UCSD-AML1 (cell line): ENCODE data around the gene RIOK1.

Source experiments
- DNase-seq: peaks from one replicate; lab custom pipeline; 2025; ENCODE audit not compliant: unreplicated experiment; lab: John Stamatoyannopoulos, UW

Gene RIOK1

DNA sequence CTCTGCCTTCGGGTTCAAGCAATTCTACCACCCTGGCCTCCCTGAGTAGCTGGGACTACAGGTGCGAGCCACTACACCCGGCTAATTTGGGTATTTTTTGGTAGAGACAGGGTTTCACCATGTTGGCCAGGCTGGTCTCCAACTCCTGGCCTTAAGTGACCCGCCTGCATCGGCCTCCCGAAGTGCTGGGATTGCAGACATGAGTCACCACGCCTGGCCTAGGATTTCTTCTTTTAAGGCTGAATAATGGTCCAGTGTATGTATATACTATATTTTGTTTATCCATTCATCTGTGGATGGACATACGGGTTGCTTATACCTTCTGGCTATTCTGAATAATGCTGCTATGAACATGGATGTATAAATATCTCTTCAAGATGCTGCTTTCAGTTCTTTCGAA lies 17.1 kb downstream of the RIOK1 start:
- no peak for DNase-seq

DNA sequence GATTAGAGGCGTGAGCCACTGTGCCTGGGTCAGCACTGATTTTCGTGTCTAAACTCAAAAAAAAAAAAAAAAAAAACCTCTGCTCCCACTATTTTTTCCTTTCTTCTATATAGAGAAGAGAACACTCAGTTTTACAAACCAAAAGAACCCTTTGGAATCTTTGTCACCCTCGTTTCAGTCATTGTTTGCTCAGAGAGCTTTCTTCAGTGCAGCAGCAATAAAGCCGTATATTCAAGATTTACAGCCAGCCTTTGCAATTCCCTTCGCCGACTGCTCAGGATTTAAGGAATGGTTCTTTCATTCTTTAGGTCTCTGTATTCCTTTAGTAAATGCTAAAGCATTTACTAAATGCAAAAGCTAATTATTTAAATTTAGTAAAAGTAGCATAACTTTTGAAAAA lies 20.1 kb downstream of the RIOK1 start:
- DNase-seq = no peak

DNA sequence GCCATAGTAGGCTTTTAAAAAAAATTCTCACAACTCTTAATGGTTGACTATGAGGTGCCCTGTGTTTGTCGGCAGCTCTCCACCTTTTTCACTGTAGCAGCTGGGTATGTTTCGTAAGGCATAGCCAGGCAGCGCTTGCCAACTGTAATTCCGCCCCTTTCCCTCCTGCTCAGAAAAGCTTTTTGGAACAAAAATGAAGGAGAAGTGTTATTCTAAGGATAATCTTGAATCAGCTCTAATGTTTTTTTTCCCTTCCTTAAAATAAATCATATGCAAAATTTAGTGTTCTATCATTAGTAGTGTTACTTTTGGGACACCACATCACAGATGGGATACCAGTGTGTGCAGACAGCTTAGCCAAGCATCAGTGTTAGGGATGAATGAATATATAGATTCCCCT lies 21.2 kb downstream of the RIOK1 start:
- no peak for DNase-seq

DNA sequence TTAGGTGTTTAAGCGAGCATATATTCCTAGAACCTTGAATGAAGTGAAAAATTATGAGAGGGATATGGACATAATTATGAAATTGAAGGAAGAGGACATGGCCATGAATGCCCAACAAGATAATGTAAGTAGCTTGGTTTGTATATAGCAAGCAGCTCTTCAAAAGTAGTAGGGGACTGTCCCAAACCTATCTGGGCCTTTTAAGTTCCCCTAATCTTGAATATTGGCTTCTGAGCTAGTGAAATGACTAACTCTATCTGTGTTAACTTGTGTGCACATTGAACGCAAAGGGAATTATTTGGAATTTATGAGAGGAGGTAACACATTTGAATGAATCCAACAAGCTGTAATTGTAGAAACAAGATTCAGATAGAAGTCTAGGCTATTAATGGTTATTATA lies 21.7 kb downstream of the RIOK1 start:
- DNase-seq = no peak

DNA sequence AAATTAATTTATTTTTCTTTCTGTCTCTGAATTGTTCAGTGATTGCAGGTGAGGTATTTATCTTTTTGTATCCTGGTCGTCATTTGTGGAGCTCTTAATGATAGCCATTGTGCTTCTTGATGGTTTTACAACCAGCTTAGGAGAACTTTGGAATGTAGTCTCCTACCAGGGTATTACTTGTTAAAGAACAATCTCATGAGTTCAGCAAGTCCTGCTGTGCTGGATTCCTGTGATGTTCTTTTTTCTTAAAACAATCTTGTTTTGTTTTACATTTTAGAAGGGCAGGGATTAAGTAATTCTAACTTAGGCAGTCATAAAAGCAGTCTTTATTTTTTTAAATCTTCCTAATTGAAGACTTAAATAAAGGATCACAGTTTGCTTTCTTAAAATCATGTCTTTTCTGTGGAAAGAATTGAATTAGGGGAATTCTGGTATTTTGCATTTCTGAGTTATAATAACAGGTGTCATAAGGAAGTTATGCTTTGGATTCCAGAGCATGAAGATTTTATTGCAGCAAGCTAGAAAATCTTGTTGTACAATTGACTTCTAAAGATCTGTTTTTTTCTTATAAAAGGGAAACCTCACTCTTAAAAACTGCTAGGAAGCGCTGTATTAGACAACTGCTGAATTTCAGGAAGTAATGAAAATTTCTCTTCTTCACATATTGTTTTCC lies 23.7 kb downstream of the RIOK1 start:
- DNase-seq = no peak

DNA sequence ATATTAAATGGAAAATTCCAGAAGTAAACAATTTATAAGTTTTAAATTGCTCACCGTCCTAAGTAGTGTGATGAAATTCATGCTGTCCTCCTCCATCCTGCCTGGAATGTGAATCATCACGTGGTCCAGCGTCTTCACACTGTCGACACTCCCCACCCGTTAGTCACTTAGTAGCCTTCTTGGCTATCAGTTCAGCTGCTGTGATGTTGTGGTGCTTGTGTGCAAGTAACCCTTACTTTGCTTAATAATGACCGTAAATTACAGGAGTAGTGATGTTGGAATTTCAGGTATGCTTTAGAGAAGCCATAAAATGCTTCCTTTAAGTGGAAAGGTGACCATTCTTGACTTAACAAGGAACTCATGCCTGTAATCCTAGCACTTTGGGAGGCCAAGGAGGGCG lies 25.2 kb downstream of the RIOK1 start:
- DNase-seq = no peak

DNA sequence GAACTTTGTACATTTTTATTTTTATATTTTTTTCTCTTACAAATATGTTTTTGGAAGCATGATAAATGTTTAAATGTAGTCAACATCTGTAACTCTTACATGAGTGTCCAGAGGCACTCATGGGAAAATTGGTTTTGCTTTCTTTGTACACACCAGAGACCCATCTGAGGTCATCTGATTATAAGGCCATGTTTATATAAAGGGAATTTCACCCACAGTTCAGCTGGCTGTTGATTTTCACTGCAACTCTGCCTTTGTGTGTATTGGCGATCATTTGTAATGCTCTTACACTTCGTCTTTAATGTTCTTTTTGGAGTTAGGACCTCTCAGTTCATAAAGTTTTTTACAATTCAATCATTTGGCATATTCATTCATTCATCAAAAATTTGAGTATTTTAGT lies 28.1 kb downstream of the RIOK1 start:
- no peak for DNase-seq

DNA sequence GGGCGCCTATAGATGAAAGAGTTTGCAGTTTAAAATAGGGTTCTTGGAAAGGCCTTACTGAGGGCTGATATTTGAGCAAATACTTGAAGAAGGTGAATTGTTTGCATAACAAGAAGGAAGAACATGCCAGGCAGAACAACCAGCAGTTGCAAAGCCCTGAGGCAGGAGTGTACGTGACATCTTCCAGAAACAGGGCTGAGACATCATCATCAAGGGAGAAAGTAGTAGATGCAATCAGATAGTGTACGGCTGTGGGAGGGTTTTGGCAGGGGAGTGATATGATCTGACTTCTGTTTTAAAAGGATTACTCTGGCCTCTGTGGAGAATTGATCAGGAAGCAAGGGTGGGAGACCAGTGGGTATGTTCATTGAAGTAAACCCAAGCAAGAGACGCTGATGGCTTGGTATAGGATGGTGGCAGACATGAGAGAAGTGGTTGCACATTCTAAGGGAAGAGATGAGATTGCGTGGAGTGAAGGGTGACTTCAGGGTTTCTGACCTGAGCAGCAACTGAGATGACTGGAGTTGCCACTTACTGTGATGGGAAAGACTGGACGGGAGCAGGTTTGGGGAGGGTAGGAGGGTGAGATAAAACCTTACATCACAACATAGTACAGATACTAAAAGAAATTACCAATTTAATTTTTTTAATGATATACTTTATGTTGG lies 28.8 kb downstream of the RIOK1 start:
- no peak for DNase-seq

DNA sequence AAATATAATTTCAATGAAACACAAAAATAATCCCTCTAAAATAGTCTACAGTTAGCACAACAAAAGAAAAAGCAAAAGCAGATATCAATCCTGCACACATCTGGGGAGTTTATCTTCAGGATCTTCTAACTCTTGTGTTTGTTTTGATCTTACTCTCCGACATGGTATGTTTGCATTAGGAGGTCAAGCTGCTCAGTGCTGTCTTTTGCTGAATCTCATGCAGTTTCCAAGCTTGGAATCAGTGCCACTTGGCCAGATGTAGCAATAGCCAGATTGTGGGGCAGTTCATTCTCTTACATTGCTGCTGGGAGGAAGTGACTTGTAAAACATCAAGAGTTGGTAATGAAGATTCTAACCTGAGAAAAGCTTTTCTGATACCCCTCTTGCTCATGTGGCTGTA lies 29.5 kb downstream of the RIOK1 start:
- no peak for DNase-seq

DNA sequence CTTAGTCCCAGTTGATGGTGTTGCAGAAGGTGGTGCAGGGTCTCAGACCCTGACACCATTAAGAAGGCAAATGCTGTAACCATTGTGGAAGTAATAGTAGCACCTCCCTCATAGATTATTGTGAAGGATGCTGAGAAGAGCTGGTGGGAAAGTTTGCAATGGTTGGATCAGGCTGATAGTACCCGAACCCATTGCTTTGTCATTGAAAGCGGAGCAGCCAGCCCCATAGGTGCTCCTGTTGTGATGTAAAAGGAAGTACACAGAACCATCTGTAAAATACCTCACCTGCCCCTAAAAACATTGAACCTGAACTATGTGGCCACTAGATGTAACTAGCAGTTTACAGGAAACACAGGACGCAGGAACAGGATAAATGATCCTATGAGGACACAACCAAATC lies 31.5 kb downstream of the RIOK1 start:
- DNase-seq = no peak

DNA sequence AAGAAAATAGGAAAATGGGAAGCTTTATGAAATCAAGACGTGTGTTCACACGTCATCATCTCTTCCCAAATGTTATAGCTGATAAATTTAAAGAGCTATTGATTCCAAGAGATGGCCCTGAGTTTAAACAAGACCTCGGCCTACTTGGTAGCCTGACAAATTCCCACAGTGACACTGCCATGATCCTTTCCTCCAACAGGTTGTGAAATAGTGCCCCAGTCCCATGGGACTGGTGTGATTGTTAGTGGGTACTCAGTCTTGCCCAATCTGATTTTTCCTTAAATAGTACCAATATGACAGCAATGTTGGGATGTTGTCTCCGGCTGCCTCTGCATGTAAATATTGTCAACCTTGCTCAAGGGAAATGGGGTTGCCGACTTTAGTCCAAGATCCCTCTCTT lies 34.5 kb downstream of the RIOK1 start:
- no peak for DNase-seq

DNA sequence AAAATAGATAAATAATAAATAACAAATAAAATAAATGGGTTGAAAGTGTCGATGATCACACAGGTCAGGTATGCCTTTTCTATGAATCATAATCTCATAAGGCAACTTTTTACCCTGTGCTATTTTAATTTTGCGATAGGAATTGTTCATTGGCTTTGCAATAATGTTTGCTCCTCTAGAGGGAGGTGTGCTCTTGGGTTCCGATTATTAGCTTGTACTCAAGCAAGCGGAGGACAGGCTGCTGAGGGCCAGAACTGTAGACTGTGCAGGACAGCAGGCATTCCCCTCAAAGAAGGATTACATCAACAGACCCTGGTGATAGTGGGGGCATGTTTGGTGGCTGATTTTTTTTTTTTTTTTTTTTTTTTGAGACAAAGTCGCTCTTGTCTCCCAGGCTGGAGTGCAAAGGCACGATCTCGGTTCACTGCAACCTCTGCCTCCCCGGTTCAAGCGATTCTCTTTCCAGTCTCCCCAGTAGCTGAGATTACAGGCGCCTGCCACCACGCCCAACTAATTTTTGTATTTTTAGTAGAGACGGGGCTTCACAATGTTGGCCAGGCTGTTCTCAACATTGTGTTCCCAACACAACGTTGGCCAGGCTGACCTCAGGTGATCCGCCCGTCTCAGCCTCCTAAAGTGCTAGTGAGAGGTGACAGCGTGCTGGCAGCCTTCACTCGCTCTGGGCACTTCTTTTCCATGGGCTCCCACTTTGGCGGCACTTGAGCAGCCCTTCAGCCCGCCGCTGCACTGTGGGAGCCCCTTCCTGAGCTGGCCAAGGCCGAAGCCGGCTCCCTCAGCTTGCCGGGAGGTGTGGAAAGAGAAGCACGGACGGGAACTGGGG lies 35.6 kb downstream of the RIOK1 start:
- DNase-seq = no peak

DNA sequence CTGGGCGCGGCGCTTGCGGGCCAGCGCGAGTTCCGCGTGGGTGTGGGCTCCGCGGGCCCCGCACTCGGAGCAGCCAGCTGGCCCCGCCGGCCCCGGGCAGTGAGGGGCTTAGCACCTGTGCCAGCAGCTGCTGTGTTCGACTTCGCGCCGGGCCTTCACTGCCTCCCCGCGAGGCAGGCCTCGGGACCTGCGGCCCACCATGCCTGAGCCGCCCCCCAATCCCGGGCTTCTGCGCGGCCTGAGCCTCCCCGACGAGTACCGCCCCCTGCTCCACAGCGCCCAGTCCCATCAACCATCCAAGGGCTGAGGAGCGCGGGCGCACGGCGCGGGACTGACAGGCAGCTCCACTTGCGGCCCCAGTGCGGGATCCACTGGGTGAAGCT lies 36.2 kb downstream of the RIOK1 start:
- no peak for DNase-seq

DNA sequence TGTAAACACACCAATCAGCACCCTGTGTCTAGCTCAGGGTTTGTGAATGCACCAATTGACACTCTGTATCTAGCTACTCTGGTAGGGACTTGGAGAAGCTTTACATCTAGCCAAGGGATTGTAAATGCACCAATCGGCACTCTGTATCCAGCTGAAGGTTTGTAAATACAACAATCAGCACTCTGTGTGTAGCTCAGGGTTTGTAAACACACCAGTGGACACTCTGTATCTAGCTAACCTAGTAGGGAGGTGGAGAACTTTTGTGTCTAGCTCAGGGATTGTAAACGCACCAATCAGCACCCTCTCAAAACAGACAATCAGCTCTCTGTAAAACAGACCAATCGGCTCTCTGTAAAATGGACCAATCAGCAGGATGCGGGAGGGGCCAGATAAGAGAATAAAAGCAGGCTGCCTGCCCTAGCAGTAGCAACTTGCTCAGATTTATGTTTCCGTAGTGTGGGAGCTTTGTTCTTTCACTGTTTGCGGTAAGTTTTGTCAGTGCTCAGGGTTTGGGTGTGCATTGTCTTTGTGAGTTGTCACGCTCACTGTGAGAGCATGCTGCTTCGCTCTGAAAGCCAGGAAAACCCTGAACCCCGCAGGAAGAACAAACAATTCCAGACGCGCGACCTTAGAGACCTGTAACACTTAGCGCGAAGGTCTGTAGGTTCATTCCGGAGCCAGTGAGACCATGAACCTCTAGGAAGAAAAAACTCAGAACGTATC lies 37.0 kb downstream of the RIOK1 start:
- DNase-seq = no peak

DNA sequence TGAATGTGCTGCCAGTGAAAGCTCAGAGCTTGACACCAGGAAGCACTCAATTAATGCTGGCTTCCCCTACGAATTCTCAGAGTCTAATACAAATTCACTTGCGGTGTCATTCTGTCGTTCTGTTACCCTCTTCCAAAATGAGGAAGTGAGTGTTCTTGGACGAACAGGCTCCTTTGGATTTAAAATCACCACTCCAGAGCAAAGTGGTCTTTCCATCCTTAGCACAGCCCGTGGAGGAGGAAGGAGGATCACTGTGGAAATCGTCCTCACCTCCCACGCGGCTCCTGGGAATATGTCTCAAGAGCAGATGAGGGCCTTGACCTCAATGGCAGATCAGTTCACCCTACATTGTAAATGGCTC lies 41.7 kb downstream of the RIOK1 start:
- peak; percentile 56 for DNase-seq

DNA sequence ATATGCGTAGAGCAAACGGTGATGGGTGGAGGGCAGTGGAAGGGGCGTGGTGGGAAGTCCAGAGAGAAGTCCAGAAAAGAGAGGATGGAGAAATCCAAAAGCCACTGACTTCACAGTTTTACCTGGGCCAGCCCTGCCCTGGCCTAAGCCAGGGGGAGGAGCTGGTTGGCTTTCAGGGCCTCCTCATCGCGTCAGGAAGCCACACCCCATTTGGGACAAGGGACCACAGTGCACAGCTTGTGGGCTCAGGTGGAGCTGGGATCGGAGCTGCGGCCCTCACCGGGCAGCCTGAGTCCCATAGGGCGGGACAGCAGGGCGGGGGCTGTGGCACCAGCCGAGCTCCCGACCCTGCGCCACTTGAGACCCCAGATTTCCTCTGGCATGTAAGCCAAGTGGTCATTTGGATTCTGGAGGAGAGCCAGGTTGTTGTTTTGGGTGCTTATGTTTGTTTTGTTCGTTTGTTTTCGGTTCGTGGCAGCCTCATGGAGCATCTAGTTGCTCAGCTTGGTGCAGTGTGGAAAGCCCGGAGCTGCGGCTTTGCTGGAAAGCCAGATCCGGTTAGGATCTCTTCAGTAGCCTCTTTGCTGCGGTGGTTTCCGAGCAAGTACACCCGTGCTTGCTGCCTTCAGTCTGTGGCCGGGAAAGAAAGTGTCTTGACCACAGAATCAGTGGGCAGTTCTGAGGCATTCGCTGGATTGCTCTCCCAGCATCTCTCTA lies 42.2 kb downstream of the RIOK1 start:
- DNase-seq = no peak

DNA sequence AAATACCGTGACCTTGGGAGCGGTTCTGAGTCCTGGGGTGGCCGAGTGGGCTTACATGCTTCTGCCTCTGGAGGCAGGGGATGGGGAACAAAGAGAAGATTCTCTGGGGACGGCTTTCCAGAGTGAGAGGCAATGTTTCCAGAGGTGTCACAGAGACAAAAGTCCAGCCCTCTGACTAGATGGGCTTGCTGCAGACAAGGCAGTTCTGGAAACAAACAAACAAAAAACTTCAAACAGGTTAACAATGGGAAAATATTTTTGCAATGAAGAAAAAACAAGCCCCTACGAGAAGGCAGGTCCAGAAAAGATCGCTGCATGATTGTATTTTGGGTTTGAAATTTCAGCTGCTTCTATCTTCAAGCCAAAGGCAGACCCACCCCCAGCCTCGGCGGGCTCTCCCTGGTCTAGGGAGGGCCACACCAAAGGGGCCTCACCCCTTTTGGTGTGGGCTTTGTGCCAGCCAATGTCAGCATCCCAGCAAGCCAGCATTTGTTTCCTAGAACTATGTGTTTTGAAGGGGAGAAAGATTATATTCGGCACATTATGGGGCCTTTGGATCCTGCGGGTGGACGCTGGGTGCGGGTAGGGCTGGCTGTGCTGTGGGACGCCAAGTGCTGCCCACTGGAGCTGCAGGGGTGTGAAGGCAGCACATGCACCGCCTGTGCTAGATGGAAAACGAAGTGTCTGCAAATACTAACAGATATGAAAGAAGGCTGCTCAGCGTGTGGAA lies 42.9 kb downstream of the RIOK1 start:
- DNase-seq = no peak

DNA sequence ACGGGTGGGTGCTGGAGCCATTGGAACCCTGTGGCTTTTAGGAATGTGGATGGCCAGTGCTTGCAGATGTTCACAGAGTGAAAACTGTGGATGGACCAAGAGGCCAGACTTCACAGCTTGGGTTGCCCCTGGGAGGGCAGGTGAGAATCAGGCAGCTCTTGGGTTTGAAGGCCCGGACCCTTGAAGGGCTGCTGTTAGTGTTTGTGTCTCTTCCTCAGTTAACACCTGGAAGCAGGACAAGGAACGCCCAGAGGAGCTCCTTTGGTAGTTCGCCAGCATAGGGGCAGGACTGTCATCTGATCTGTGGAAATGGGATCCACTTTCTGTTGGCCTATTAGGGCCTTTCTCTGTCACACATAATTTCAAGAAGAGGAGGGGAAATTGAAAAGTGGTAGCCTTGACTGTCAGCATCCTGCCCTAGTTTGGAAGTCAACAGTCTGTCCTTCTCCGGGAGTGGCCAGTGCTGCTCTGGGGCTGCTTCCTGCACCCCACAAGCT lies 43.6 kb downstream of the RIOK1 start:
- DNase-seq = no peak

DNA sequence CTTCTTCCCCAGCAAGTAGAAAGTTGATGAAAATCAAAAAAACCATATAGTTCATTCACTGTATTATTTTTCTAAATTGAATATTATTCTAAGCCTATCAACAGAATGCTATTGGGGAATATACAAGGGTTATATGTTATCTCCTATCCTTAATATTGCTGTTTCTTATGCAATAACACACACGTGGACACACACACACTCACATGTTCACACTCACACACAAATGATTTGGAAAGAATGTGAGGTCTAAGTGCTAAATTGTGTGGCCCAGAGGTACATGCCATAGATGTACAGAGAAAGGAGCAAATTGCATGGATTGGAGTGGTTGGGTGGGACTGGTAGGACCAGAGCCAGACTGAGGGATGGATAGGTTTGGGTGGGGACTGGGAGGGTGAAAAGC lies 45.1 kb downstream of the RIOK1 start:
- DNase-seq = no peak

DNA sequence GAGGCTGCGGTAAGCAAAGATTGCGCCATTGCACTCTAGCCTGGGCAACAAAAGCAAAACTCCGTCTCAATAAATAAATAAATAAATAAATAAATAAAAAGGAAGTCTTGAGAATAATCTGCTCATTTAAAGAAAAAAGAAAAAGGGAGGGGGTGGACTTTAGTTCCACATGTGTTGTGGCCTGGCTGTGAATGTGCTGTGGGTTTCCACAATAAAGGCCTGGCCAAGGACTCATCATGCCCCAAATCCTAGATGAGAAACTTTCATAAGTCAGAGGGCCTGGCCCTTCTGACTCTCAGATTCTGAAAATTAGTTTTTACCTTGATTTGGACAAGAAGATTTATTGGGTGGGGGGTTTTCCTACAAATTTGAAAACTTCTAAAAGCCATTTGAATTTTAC lies 48.4 kb downstream of the RIOK1 start:
- no peak for DNase-seq
